OCI-LY7 (cell line): ENCODE data around the gene MYOM3. TPM values are rescaled to one million over a fixed set of nuclear protein-coding genes. Genes with fewer than 3 reads are reported as not detected.

ENCODE experiments used
- BruUV-seq: library from RNA; stranded (reverse); fragments of 400-500 nt; replicated peaks from 2 replicates; lab custom pipeline; 2021; lab: Mats Ljungman, UMichigan
- CTCF ChIA-PET: fragments of 300-600 bp; sonication (Branson Sonifier 250); formaldehyde crosslinking; loops from one replicate; lab custom pipeline; 2022; ENCODE audit warnings: antibody characterized with exemption; ENCODE audit not compliant: unreplicated experiment; lab: Charles Lee
- POLR2A ChIA-PET: fragments of 300-600 bp; sonication (Branson Sonifier 250); formaldehyde crosslinking; loops from one replicate; lab custom pipeline; 2022; ENCODE audit warnings: antibody characterized with exemption; lab: Charles Lee
- DNase-seq: peaks from one replicate; pipeline ENCODE4 v3.0.0-alpha.2; 2015; ENCODE audit warnings: low spot score
- H2AFZ ChIP-seq: fragments of 200-600 bp; sonication (generic), shearing (Covaris generic); 2 replicates; pipeline ENCODE4 v1.6.1; 2014; ENCODE audit warnings: mild to moderate bottlenecking, antibody characterized with exemption, low read length, moderate library complexity
- H3K27ac ChIP-seq: fragments of 200-600 bp; sonication (generic); 2 replicates; pipeline ENCODE4 v1.5.1; 2014; ENCODE audit warnings: mixed run types, low read depth, mild to moderate bottlenecking, moderate library complexity, low read length, inconsistent platforms; ENCODE audit not compliant: poor library complexity, severe bottlenecking
- H3K36me3 ChIP-seq: fragments of 200-600 bp; sonication (generic); 2 replicates; pipeline ENCODE4 v1.6.1; 2014; ENCODE audit warnings: mild to moderate bottlenecking, antibody characterized with exemption, low read length, moderate library complexity, mixed read lengths; ENCODE audit not compliant: insufficient read depth
- H3K4me1 ChIP-seq: fragments of 200-600 bp; sonication (generic); 2 replicates; pipeline ENCODE4 v1.5.1; 2014; ENCODE audit warnings: mild to moderate bottlenecking, low read length; ENCODE audit not compliant: insufficient read depth, poor library complexity, severe bottlenecking
- H3K4me2 ChIP-seq: fragments of 200-600 bp; sonication (generic); 2 replicates; pipeline ENCODE4 v1.6.1; 2014; ENCODE audit warnings: mild to moderate bottlenecking, low read length
- H3K4me3 ChIP-seq: fragments of 200-600 bp; sonication (generic); 2 replicates; pipeline ENCODE4 v1.5.1; 2014; ENCODE audit warnings: mild to moderate bottlenecking, low read depth, low read length; ENCODE audit not compliant: poor library complexity, severe bottlenecking
- H3K79me2 ChIP-seq: fragments of 200-600 bp; sonication (generic); 2 replicates; pipeline ENCODE4 v1.6.1; 2016; ENCODE audit warnings: low read depth, mild to moderate bottlenecking, low read length, moderate library complexity, mixed read lengths; ENCODE audit not compliant: insufficient read depth
- H3K9me2 ChIP-seq: fragments of 200-600 bp; sonication (generic); 2 replicates; pipeline ENCODE4 v1.6.1; 2016; ENCODE audit warnings: mild to moderate bottlenecking, low read length, mixed read lengths; ENCODE audit not compliant: insufficient read depth
- H3K9me3 ChIP-seq: fragments of 200-600 bp; sonication (generic); 2 replicates; pipeline ENCODE4 v1.6.1; 2014; ENCODE audit warnings: mild to moderate bottlenecking, mixed run types, low read length, mixed read lengths
- H4K20me1 ChIP-seq: fragments of 200-600 bp; sonication (generic); 2 replicates; pipeline ENCODE4 v1.6.1; 2014; ENCODE audit warnings: mild to moderate bottlenecking, antibody characterized with exemption, low read length, moderate library complexity, mixed read lengths; ENCODE audit not compliant: insufficient read depth
- EZH2phosphoT487 ChIP-seq: fragments of 200-600 bp; sonication (generic); IDR thresholded peaks from 2 replicates; pipeline ENCODE4 v1.6.1; 2018; ENCODE audit warnings: low read depth, borderline replicate concordance, mild to moderate bottlenecking, mixed run types, antibody characterized with exemption, low read length, moderate library complexity, mixed read lengths
- intact Hi-C: fragments of 100-400 bp; cut with micrococcal nuclease; formaldehyde crosslinking; loops from one replicate; pipeline ENCODE4 v1.10.0; 2022; ENCODE audit not compliant: unreplicated experiment
- total RNA-seq, 2 experiments: library from RNA; depleted of rRNA in 1 of 2; stranded (reverse); fragments of >200 nt in 1 of 2; shearing (Covaris generic) in 1 of 2; gene quantifications; 2 replicates each; pipeline ENCODE4 v1.2.3, GENCODE V29; 2014 to 2022
- TF ChIP-seq, protein P1 (sequence below): fragments of 200-600 bp; sonication (generic); conservative IDR thresholded peaks from 2 replicates; pipeline ENCODE4 v1.5.1; 2014; ENCODE audit warnings: mild to moderate bottlenecking, antibody characterized with exemption, low read length, moderate library complexity, mixed read lengths

MYOM3 gene
- total RNA-seq, 2 experiments from 2014 or later, result not detected

DNA sequence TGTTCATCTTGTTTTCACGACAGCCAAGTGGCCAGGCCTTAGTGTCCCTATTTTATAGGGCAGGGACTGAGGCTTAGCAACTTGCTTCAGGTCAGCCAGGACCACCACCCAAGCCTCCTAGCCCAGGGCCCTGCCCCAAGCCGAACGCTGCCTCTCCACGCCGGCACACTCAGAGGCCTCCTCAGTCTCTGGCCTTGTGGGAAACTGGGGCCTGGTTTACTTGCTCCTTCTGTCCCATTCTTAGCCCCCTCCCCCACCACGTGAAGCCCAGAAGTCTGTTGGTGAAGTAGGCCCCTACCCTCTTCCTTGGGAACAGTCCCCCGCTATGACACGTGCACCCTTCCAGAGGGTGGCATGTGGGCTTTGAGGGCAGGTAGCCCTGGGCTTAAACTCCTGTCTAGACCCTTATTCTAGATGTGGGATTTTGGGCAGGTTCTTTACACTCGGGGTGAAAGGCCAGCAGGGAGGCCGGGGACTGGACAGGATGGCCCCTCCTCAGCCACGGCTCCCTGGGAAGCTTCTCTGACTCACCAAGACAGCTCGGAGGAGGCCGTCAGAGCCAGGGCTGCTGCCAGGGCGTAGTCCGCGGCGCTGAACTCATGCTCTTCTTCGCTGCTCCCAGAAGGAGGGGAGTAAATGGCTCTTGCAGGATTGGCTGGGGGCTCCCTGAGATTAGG is 4.3 kb downstream of the MYOM3 start:
- H3K4me3 ChIP-seq, result no peak overlapping the region
- H2AFZ ChIP-seq, result no peak overlapping the region
- no TSS peak for BruUV-seq
- H3K27ac ChIP-seq, result no peak overlapping the region
- no peaks in the 10 kb centered on the region for H3K36me3 ChIP-seq
- ChIA-PET CTCF (no interaction called here), POLR2A (no interaction called here)
- no peaks in the 10 kb centered on the region for H3K4me1 ChIP-seq
- no peak for DNase-seq
- H3K9me3 ChIP-seq, result no peaks in the 10 kb centered on the region
- intact Hi-C loops, result no loop called here
- H3K79me2 ChIP-seq, result no peaks in the 10 kb centered on the region
- H3K9me2 ChIP-seq, result no peaks in the 10 kb centered on the region
- TF ChIP-seq EZH2phosphoT487, result no peak
- TF ChIP-seq, protein P1, sequence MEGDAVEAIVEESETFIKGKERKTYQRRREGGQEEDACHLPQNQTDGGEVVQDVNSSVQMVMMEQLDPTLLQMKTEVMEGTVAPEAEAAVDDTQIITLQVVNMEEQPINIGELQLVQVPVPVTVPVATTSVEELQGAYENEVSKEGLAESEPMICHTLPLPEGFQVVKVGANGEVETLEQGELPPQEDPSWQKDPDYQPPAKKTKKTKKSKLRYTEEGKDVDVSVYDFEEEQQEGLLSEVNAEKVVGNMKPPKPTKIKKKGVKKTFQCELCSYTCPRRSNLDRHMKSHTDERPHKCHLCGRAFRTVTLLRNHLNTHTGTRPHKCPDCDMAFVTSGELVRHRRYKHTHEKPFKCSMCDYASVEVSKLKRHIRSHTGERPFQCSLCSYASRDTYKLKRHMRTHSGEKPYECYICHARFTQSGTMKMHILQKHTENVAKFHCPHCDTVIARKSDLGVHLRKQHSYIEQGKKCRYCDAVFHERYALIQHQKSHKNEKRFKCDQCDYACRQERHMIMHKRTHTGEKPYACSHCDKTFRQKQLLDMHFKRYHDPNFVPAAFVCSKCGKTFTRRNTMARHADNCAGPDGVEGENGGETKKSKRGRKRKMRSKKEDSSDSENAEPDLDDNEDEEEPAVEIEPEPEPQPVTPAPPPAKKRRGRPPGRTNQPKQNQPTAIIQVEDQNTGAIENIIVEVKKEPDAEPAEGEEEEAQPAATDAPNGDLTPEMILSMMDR, result no peak
- no peaks in the 10 kb centered on the region for H4K20me1 ChIP-seq
- H3K4me2 ChIP-seq, result no peak overlapping the region

DNA sequence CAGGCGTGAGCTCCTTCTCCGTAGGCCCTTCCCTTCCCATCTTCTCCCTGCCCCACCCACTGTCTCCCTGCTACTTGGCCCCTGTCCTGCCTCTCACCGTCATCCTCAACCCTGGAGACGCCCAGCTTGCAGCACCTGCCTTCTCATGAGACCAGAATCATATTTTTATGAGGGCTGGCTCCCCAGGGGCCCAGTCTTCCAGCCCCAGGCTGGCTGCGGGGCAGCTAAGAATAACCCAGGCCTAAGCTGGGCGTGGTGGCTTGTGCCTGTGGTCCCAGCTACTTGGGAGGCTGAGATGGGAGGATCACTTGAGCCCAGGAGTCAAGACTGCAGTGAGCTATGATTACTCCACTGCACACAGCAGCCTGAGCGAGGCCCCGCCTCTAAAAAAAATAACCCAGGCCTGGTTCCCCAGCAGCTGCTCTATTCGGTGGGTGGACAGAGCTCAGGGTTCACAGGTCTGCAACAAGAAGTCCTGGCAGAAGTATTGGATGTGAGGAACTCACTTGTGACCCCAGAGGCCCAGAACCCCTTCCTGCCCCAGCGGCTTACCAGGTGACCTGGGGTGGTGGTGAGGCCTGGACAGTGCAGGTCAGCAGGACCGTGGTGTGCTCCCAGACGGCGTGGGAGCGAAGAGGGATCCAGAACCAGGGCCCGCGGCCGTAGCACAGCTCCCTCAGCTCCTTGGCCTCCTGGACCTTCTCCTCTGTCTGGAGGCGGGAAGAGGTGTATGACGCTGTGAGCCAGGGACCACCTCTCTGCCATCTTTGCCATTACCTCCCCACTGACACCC is 6.4 kb downstream of the MYOM3 start:
- Histone ChIP-seq H3K9me2 (no peaks in the 10 kb centered on the region), H3K79me2 (no peaks in the 10 kb centered on the region), H2AFZ (no peak overlapping the region), H3K4me2 (no peak overlapping the region), H3K4me3 (no peak overlapping the region), H4K20me1 (no peaks in the 10 kb centered on the region), H3K36me3 (no peaks in the 10 kb centered on the region), H3K4me1 (no peaks in the 10 kb centered on the region), H3K9me3 (no peaks in the 10 kb centered on the region), H3K27ac (no peak overlapping the region)
- no TSS peak for BruUV-seq
- intact Hi-C loops, result no loop called here
- POLR2A ChIA-PET, result interaction anchor here (0.7 kb wide), 1 partner anchor 1701 kb away, joined by 3 read pairs; no protein-coding TSS in a partner anchor
- CTCF ChIA-PET, result no interaction called here
- TF ChIP-seq, protein P1, result no peak
- no peak for DNase-seq

DNA sequence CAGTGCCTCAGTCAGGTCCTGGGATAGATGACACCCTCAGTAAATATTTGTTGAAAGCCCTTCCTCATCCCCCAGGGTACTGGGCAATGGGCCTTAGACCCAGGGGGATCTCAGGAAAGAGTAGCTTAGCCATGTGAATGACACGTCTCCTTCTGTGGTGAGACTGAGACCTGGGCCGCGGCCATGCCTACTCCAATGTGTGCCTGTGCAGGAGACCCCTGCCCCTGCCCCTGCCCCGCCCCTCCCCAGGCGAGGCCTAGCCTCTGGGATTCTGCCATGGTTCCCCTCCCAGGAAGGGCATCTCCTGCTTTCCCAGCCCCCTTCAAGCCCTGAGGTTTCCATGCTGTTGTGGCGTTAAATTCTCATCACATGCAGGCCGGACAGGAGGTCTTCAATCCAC is 7.1 kb downstream of the MYOM3 start:
- no peaks in the 10 kb centered on the region for H3K4me1 ChIP-seq
- POLR2A ChIA-PET, result no interaction called here
- H4K20me1 ChIP-seq, result no peaks in the 10 kb centered on the region
- no peak for TF ChIP-seq EZH2phosphoT487
- TF ChIP-seq, protein P1, result no peak
- no peaks in the 10 kb centered on the region for H3K36me3 ChIP-seq
- no peak overlapping the region for H3K4me2 ChIP-seq
- intact Hi-C loops, result no loop called here
- BruUV-seq, result no TSS peak
- CTCF ChIA-PET, result no interaction called here
- no peaks in the 10 kb centered on the region for H3K9me2 ChIP-seq
- DNase-seq, result no peak
- no peaks in the 10 kb centered on the region for H3K9me3 ChIP-seq
- H3K79me2 ChIP-seq, result no peaks in the 10 kb centered on the region
- no peak overlapping the region for H3K27ac ChIP-seq
- no peak overlapping the region for H2AFZ ChIP-seq
- no peak overlapping the region for H3K4me3 ChIP-seq
